HCT116 (cell line): ENCODE data around the gene UBE3D. TPM values are rescaled to one million over a fixed set of nuclear protein-coding genes. Genes with fewer than 3 reads are reported as not detected.

Experiments
- ATAC-seq: fragments of 200-7000 bp; cut with Tn5 transposase; 2 replicates; pipeline ENCODE4 v1.9.1; 2020; ENCODE audit warnings: mild to moderate bottlenecking, moderate library complexity
- BruUV-seq: library from RNA; stranded (reverse); fragments of 400-500 nt; replicated peaks from 2 replicates; lab custom pipeline; 2021; lab: Mats Ljungman, UMichigan
- CTCF ChIA-PET: fragments of 300-600 bp; sonication (Branson Sonifier 250); formaldehyde crosslinking; loops from one replicate; lab custom pipeline; 2021; ENCODE audit warnings: antibody characterized with exemption; lab: Charles Lee
- POLR2A ChIA-PET: fragments of 300-600, 350-600 bp; sonication (Branson Sonifier 250); formaldehyde crosslinking; loops from one replicate; lab custom pipeline; 2021; ENCODE audit warnings: antibody characterized with exemption; lab: Charles Lee
- RAD21 ChIA-PET, 2 experiments: fragments of 300-600 bp; sonication (Branson Sonifier 250); formaldehyde crosslinking; loops; one replicate each; lab custom pipeline; 2023; ENCODE audit warnings: low total read pairs in 2 of 2; ENCODE audit not compliant: uncharacterized antibody in 2 of 2, unreplicated experiment in 2 of 2, low non-redundant PET in 1 of 2; lab: Charles Lee
- DNase-seq: peaks from one replicate; pipeline ENCODE4 v3.0.0-alpha.2; 2010; ENCODE audit warnings: low read depth, low spot score
- H2AFZ ChIP-seq: fragments of 200-600 bp; shearing (Covaris generic), sonication (generic); 2 replicates; pipeline ENCODE4 v1.6.1; 2017; ENCODE audit warnings: low read depth, mixed run types, mixed read lengths, antibody characterized with exemption, low read length; ENCODE audit not compliant: poor library complexity, severe bottlenecking
- H3K27ac ChIP-seq: 2 replicates; pipeline ENCODE4 v1.5.1; 2012; ENCODE audit warnings: low read depth, low read length
- H3K27me3 ChIP-seq: fragments of 200-600 bp; sonication (generic); 2 replicates; pipeline ENCODE4 v1.6.1; 2016; ENCODE audit warnings: mixed run types, low read length, mixed read lengths; ENCODE audit not compliant: insufficient read depth
- H3K36me3 ChIP-seq, 2 experiments: fragments of 200-500 bp in 1 of 2; fragments of 200-600 bp in 1 of 2; sonication (Bioruptor generic) in 1 of 2; sonication (generic) in 1 of 2; 2 replicates each; pipeline versions ENCODE4 v1.5.1 to v1.6.1; 2014 to 2016; ENCODE audit warnings: low read length in 2 of 2, inconsistent platforms in 1 of 2, mixed read lengths in 1 of 2, mixed run types in 1 of 2; ENCODE audit not compliant: insufficient read depth in 2 of 2, control insufficient read depth in 1 of 2
- H3K4me1 ChIP-seq, 2 experiments: fragments of 200-600 bp in 1 of 2; sonication (generic) in 1 of 2; 2 replicates each; pipeline versions ENCODE4 v1.5.1 to v1.6.1; 2012 to 2017; ENCODE audit warnings: low read length in 2 of 2, inconsistent platforms in 1 of 2, mild to moderate bottlenecking in 1 of 2, mixed read lengths in 1 of 2, mixed run types in 1 of 2, moderate library complexity in 1 of 2; ENCODE audit not compliant: insufficient read depth in 2 of 2, control insufficient read depth in 1 of 2
- H3K4me2 ChIP-seq: fragments of 200-600 bp; sonication (generic); 2 replicates; pipeline ENCODE4 v1.6.1; 2017; ENCODE audit warnings: mixed run types, low read length, mixed read lengths
- H3K4me3 ChIP-seq, 2 experiments: fragments of 200-600 bp in 1 of 2; sonication (generic) in 1 of 2; replicated peaks in 1 of 2; 2 replicates each; pipeline ENCODE4 v1.5.1; 2011 to 2016; ENCODE audit warnings: low read length in 2 of 2, control low read depth in 1 of 2, low read depth in 1 of 2, mild to moderate bottlenecking in 1 of 2, mixed read lengths in 1 of 2, mixed run types in 1 of 2
- H3K79me2 ChIP-seq: fragments of 200-600 bp; sonication (generic); 2 replicates; pipeline ENCODE4 v1.6.1; 2017; ENCODE audit warnings: mild to moderate bottlenecking, mixed run types, low read length, moderate library complexity, mixed read lengths; ENCODE audit not compliant: insufficient read depth
- H3K9ac ChIP-seq: fragments of 200-600 bp; sonication (generic); 2 replicates; pipeline ENCODE4 v1.6.1; 2016; ENCODE audit warnings: low read length, mixed read lengths
- H3K9me2 ChIP-seq: fragments of 200-600 bp; sonication (generic), shearing (Covaris generic); 2 replicates; pipeline ENCODE4 v1.6.1; 2017; ENCODE audit warnings: mixed run types, mild to moderate bottlenecking, moderate library complexity; ENCODE audit not compliant: insufficient read depth
- H3K9me3 ChIP-seq, 2 experiments: fragments of 200-500 bp in 1 of 2; fragments of 200-600 bp in 1 of 2; sonication (Bioruptor generic) in 1 of 2; sonication (generic) in 1 of 2; 2 replicates each; pipeline ENCODE4 v1.6.1; 2014 to 2017; ENCODE audit warnings: low read length in 2 of 2, mixed read lengths in 2 of 2, inconsistent platforms in 1 of 2, low read depth in 1 of 2, mild to moderate bottlenecking in 1 of 2, mixed run types in 1 of 2, moderate library complexity in 1 of 2; ENCODE audit not compliant: control insufficient read depth in 1 of 2, insufficient read depth in 1 of 2
- H4K20me1 ChIP-seq: fragments of 200-600 bp; sonication (generic), shearing (Covaris generic); 2 replicates; pipeline ENCODE4 v1.6.1; 2017; ENCODE audit warnings: mixed run types, mild to moderate bottlenecking, moderate library complexity; ENCODE audit not compliant: insufficient read depth
- CBX3 ChIP-seq: IDR thresholded peaks from 2 replicates; pipeline ENCODE4 v1.6.1; 2012; ENCODE audit warnings: low read depth
- EZH2phosphoT487 ChIP-seq: fragments of 200-600 bp; IDR thresholded peaks from 2 replicates; pipeline ENCODE4 v1.6.1; 2018; ENCODE audit warnings: antibody characterized with exemption, borderline replicate concordance
- JUND ChIP-seq: IDR thresholded peaks from 2 replicates; pipeline ENCODE4 v1.6.1; 2012
- POLR2AphosphoS5 ChIP-seq: IDR thresholded peaks from 2 replicates; pipeline ENCODE4 v1.6.1; 2011; ENCODE audit warnings: mild to moderate bottlenecking, low read depth, low read length, moderate library complexity
- RAD21 ChIP-seq: IDR thresholded peaks from 2 replicates; pipeline ENCODE4 v1.6.1; 2012; ENCODE audit warnings: low read depth, mild to moderate bottlenecking
- SIN3A ChIP-seq: IDR thresholded peaks from 2 replicates; pipeline ENCODE4 v1.6.1; 2012; ENCODE audit warnings: low read depth
- SRF ChIP-seq: IDR thresholded peaks from 2 replicates; pipeline ENCODE4 v1.6.1; 2012; ENCODE audit warnings: low read depth
- TCF7L2 ChIP-seq: IDR thresholded peaks from 2 replicates; pipeline ENCODE4 v1.7.0; 2011; ENCODE audit warnings: borderline replicate concordance, inconsistent platforms; ENCODE audit not compliant: insufficient read depth, insufficient read length; ENCODE audit errors: extremely low read depth
- ZFX ChIP-seq: fragments of 450-650 bp; IDR thresholded peaks from 2 replicates; pipeline ENCODE4 v1.6.1; 2017
- ZNF274 ChIP-seq: fragments of 200-500 bp; sonication (Bioruptor generic); IDR thresholded peaks from 2 replicates; pipeline ENCODE4 v1.6.1; 2014; ENCODE audit warnings: mild to moderate bottlenecking, low read depth, low read length, inconsistent platforms
- intact Hi-C: fragments of 100-400 bp; cut with micrococcal nuclease; formaldehyde crosslinking; loops from 2 replicates; pipeline ENCODE4 v1.10.0; 2022
- total RNA-seq: library from RNA; stranded (reverse); gene quantifications from one replicate; pipeline ENCODE4 v1.2.1, GENCODE V29; 2021; ENCODE audit not compliant: unreplicated experiment
- TF ChIP-seq, protein P1 (sequence below): IDR thresholded peaks from 2 replicates; pipeline ENCODE4 v1.6.1; 2012
- TF ChIP-seq, protein P2 (sequence below), 3 experiments: fragments of 200-600 bp in 1 of 3; sonication (generic) in 1 of 3; IDR thresholded peaks in 2 of 3; conservative IDR thresholded peaks in 1 of 3; 2 replicates each; pipeline ENCODE4 v1.5.1; 2012 to 2017; ENCODE audit warnings: low read depth in 2 of 3, low read length in 2 of 3, antibody characterized with exemption in 1 of 3, borderline replicate concordance in 1 of 3, control low read depth in 1 of 3, mild to moderate bottlenecking in 1 of 3, mixed read lengths in 1 of 3, mixed run types in 1 of 3, moderate library complexity in 1 of 3; ENCODE audit not compliant: insufficient read depth in 1 of 3
- TF ChIP-seq, protein P3 (sequence below): IDR thresholded peaks from 2 replicates; pipeline ENCODE4 v1.6.1; 2012

UBE3D gene
- total RNA-seq, 1 experiment from 2014 or later: 9.0 TPM

DNA sequence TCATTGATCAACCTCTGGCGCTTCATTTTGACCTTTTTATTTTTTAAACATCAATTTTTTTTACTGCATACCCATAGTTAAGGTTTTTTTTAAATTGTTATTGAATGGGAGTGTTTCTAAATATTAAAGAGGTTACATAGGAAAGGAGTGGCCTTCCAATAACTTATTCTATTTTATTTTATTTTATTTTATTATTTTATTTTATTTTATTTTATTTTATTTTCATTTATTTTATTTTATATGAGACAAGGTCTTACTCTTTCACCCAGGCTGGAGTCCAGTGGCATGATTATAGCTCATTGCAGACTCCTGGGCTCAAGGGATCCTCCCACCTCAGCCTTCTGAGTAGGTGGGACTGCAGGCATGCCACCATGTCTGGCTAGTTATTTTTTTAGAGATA, 32.0 kb upstream of the UBE3D start:
- H3K36me3 ChIP-seq: no peaks in the 10 kb centered on the region
- no peak overlapping the region for H3K27ac ChIP-seq
- H3K4me1 ChIP-seq: no peaks in the 10 kb centered on the region
- no peaks in the 10 kb centered on the region for H3K9me2 ChIP-seq
- no peak overlapping the region for H3K4me2 ChIP-seq
- no peak for TF ChIP-seq EZH2phosphoT487
- no peak for TF ChIP-seq RAD21
- TF ChIP-seq, protein P1, sequence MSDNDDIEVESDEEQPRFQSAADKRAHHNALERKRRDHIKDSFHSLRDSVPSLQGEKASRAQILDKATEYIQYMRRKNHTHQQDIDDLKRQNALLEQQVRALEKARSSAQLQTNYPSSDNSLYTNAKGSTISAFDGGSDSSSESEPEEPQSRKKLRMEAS: no peak
- TF ChIP-seq CBX3: no peak
- TF ChIP-seq ZNF274: no peak
- TF ChIP-seq SRF: no peak
- no peak for TF ChIP-seq SIN3A
- TF ChIP-seq TCF7L2: no peak
- TF ChIP-seq, protein P2, sequence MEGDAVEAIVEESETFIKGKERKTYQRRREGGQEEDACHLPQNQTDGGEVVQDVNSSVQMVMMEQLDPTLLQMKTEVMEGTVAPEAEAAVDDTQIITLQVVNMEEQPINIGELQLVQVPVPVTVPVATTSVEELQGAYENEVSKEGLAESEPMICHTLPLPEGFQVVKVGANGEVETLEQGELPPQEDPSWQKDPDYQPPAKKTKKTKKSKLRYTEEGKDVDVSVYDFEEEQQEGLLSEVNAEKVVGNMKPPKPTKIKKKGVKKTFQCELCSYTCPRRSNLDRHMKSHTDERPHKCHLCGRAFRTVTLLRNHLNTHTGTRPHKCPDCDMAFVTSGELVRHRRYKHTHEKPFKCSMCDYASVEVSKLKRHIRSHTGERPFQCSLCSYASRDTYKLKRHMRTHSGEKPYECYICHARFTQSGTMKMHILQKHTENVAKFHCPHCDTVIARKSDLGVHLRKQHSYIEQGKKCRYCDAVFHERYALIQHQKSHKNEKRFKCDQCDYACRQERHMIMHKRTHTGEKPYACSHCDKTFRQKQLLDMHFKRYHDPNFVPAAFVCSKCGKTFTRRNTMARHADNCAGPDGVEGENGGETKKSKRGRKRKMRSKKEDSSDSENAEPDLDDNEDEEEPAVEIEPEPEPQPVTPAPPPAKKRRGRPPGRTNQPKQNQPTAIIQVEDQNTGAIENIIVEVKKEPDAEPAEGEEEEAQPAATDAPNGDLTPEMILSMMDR (IDR thresholded peaks at IDR 0.05 in 2 of 3, conservative IDR thresholded peaks at IDR 0.05 in 1 of 3; ENCODE audit: borderline replicate concordance in 1 of 3, insufficient read depth in 1 of 3, low read depth in 2 of 3, low read length in 2 of 3): no peak
- no peak for TF ChIP-seq POLR2AphosphoS5
- TF ChIP-seq, protein P3, sequence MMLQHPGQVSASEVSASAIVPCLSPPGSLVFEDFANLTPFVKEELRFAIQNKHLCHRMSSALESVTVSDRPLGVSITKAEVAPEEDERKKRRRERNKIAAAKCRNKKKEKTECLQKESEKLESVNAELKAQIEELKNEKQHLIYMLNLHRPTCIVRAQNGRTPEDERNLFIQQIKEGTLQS: no peak
- TF ChIP-seq ZFX: no peak
- no peak for TF ChIP-seq JUND
- DNase-seq (no peak), ATAC-seq (no peak)
- no TSS peak for BruUV-seq
- no peak overlapping the region for H2AFZ ChIP-seq
- no peak overlapping the region for H3K9ac ChIP-seq
- ChIA-PET CTCF (no interaction called here), POLR2A (no interaction called here), RAD21 (no interaction called here)
- H4K20me1 ChIP-seq: no peaks in the 10 kb centered on the region
- intact Hi-C loops: no loop called here
- H3K4me3 ChIP-seq: no peak overlapping the region
- no peaks in the 10 kb centered on the region for H3K27me3 ChIP-seq
- H3K79me2 ChIP-seq: no peaks in the 10 kb centered on the region
- no peaks in the 10 kb centered on the region for H3K9me3 ChIP-seq
